ENCODE measurements around the gene GABPA. TPM values are rescaled to one million over a fixed set of nuclear protein-coding genes. Genes with fewer than 3 reads are reported as not detected.
"Not testable (repeated sequence)": the region's sequence is repeated elsewhere in the genome, so short reads cannot be mapped to it uniquely, and the experiment has no call there.

GABPA gene
- 10 to 100 TPM; 27.4 to 39.6 (median 34.1) TPM for polyA plus RNA-seq (ENCODE audit: insufficient read length in 10 of 10)
- long read RNA-seq, donor 1, full-length matches to known transcripts: 4 of 4 reads
- long read RNA-seq, donor 1, partial matches to known transcripts: 0 of 4 reads
- long read RNA-seq, donor 1, other reads (novel, unspliced or antisense): 0 of 4 reads
- long read RNA-seq, donor 2, full-length matches to known transcripts: 8 of 8 reads
- long read RNA-seq, donor 2, partial matches to known transcripts: 0 of 8 reads
- long read RNA-seq, donor 2, other reads (novel, unspliced or antisense): 0 of 8 reads
- long read RNA-seq, donor 3: 0 reads
- long read RNA-seq, donor 4, full-length matches to known transcripts: 6 of 6 reads
- long read RNA-seq, donor 4, partial matches to known transcripts: 0 of 6 reads
- long read RNA-seq, donor 4, other reads (novel, unspliced or antisense): 0 of 6 reads
- long read RNA-seq, donor 5, full-length matches to known transcripts: 5 of 279 reads
- long read RNA-seq, donor 5, partial matches to known transcripts: 201 of 279 reads
- long read RNA-seq, donor 5, other reads (novel, unspliced or antisense): 73 of 279 reads
- long read RNA-seq, donor 6, full-length matches to known transcripts: 6 of 6 reads
- long read RNA-seq, donor 6, partial matches to known transcripts: 0 of 6 reads
- long read RNA-seq, donor 6, other reads (novel, unspliced or antisense): 0 of 6 reads
- long read RNA-seq, donor 7, full-length matches to known transcripts: 9 of 9 reads
- long read RNA-seq, donor 7, partial matches to known transcripts: 0 of 9 reads
- long read RNA-seq, donor 7, other reads (novel, unspliced or antisense): 0 of 9 reads
- long read RNA-seq, donor 8, full-length matches to known transcripts: 6 of 15 reads
- long read RNA-seq, donor 8, partial matches to known transcripts: 9 of 15 reads
- long read RNA-seq, donor 8, other reads (novel, unspliced or antisense): 0 of 15 reads
- long read RNA-seq, donor 9: 0 reads

- DNase-seq: peak; percentile 96 to 99 (median 98)
Measured at GRCh38 chr21:25734904-25735645, at the start of gene GABPA, which contains the start of gene ATP5PF. Gene GABPA, plus strand, starts transcription at chr21:25734972. Its CDS starts 6,627 bp downstream, at chr21:25741599. Gene ATP5PF, minus strand, starts transcription at chr21:25734904. Its CDS starts 5,110 bp downstream, at chr21:25729794.

GRCh38 chr21:25687787-25688186, 47.0 kb upstream of the GABPA start:
- no peak for DNase-seq

- no peak for DNase-seq
Measured at GRCh38 chr21:25688275-25689155, 46.3 kb upstream of the GABPA start.

- DNase-seq: no peak
Measured at GRCh38 chr21:25689226-25689625, 45.5 kb upstream of the GABPA start.

- no peak for DNase-seq
Measured at GRCh38 chr21:25691976-25692375, 42.8 kb upstream of the GABPA start.

- not testable (repeated sequence) for DNase-seq
Measured at GRCh38 chr21:25695461-25695860, 39.3 kb upstream of the GABPA start.

GRCh38 chr21:25700741-25701140, 34.0 kb upstream of the GABPA start:
- DNase-seq: no peak

- no peak for DNase-seq
Measured at GRCh38 chr21:25701529-25701928, 33.2 kb upstream of the GABPA start.

- peak; percentile 35 to 70 (median 65) for DNase-seq
Measured at GRCh38 chr21:25708467-25709065, 26.2 kb upstream of the GABPA start.

- no peak for DNase-seq
Measured at GRCh38 chr21:25709684-25710265, 25.0 kb upstream of the GABPA start.

GRCh38 chr21:25710550-25710949, 24.2 kb upstream of the GABPA start:
- DNase-seq: no peak

- DNase-seq: not testable (repeated sequence)
Measured at GRCh38 chr21:25714066-25714465, 20.7 kb upstream of the GABPA start.

GRCh38 chr21:25717491-25718147, 17.2 kb upstream of the GABPA start:
- DNase-seq: peak; percentile 6 to 32 (median 14)

GRCh38 chr21:25721987-25722386, 12.8 kb upstream of the GABPA start:
- DNase-seq: no peak

GRCh38 chr21:25722631-25723030, 12.1 kb upstream of the GABPA start:
- DNase-seq: no peak

GRCh38 chr21:25732091-25732760, 2.5 kb upstream of the GABPA start:
- peak in 1 of 3 donors; percentile 15 for DNase-seq

GRCh38 chr21:25733859-25734653, 716 bp upstream of the GABPA start:
- peak; percentile 29 to 73 (median 42) for DNase-seq

GRCh38 chr21:25734654-25734903, 193 bp upstream of the GABPA start:
- no peak for DNase-seq

Measured in muscle of back (tissue), 13 donors.